Loucy (cell line): ENCODE results near the gene ZNF521.

Experiments
- H2AFZ ChIP-seq: fragments of 200-600 bp; sonication (generic); 2 replicates; pipeline ENCODE4 v1.6.0; 2016; ENCODE audit warnings: antibody characterized with exemption, mild to moderate bottlenecking, low read length, moderate library complexity
- H3F3A ChIP-seq: fragments of 200-600 bp; 2 replicates; pipeline ENCODE4 v1.6.0; 2016; ENCODE audit warnings: antibody characterized with exemption, low read depth, mild to moderate bottlenecking
- H3K27me3 ChIP-seq: fragments of 200-600 bp; sonication (generic); 2 replicates; pipeline ENCODE4 v1.6.1; 2014; ENCODE audit warnings: low read length, mild to moderate bottlenecking; ENCODE audit not compliant: insufficient read depth, poor library complexity, severe bottlenecking
- H3K36me3 ChIP-seq: fragments of 200-600 bp; sonication (generic); 2 replicates; pipeline ENCODE4 v1.6.1; 2016; ENCODE audit warnings: low read length; ENCODE audit not compliant: insufficient read depth
- H3K4me1 ChIP-seq: fragments of 200-600 bp; sonication (generic); 2 replicates; pipeline ENCODE4 v1.5.1; 2014; ENCODE audit warnings: low read length, mild to moderate bottlenecking; ENCODE audit not compliant: insufficient read depth, poor library complexity, severe bottlenecking
- H3K4me2 ChIP-seq: fragments of 200-600 bp; sonication (generic); 2 replicates; pipeline ENCODE4 v1.6.0; 2014; ENCODE audit warnings: antibody characterized with exemption, low read length, low read depth, mild to moderate bottlenecking; ENCODE audit not compliant: poor library complexity, severe bottlenecking
- H3K4me3 ChIP-seq: fragments of 200-600 bp; sonication (generic); 2 replicates; pipeline ENCODE4 v1.5.1; 2014; ENCODE audit warnings: low read length, mild to moderate bottlenecking, mixed read lengths; ENCODE audit not compliant: poor library complexity, severe bottlenecking
- H3K79me2 ChIP-seq: fragments of 200-600 bp; sonication (generic); 2 replicates; pipeline ENCODE4 v1.6.1; 2014; ENCODE audit warnings: low read length; ENCODE audit not compliant: insufficient read depth
- H3K9ac ChIP-seq: fragments of 200-600 bp; sonication (generic); 2 replicates; pipeline ENCODE4 v1.6.0; 2014; ENCODE audit warnings: mild to moderate bottlenecking, low read depth, low read length, moderate library complexity; ENCODE audit not compliant: poor library complexity, severe bottlenecking
- H3K9me2 ChIP-seq: fragments of 200-600 bp; sonication (generic); replicated peaks from 2 replicates; pipeline ENCODE4 v1.6.1; 2016; ENCODE audit warnings: low read depth, low read length, mixed read lengths
- H3K9me3 ChIP-seq: fragments of 200-600 bp; sonication (generic); 2 replicates; pipeline ENCODE4 v1.6.1; 2014; ENCODE audit warnings: mild to moderate bottlenecking, antibody characterized with exemption, low read length, low read depth; ENCODE audit not compliant: insufficient read depth
- H4K20me1 ChIP-seq: fragments of 200-600 bp; sonication (generic); 2 replicates; pipeline ENCODE4 v1.6.0; 2014; ENCODE audit warnings: antibody characterized with exemption, low read length, mild to moderate bottlenecking; ENCODE audit not compliant: insufficient read depth, poor library complexity, severe bottlenecking
- CTCF ChIP-seq: fragments of 200-600 bp; sonication (generic); conservative IDR thresholded peaks from 2 replicates; pipeline ENCODE4 v1.5.1; 2014; ENCODE audit warnings: mild to moderate bottlenecking, antibody characterized with exemption, low read length
- EZH2phosphoT487 ChIP-seq: fragments of 200-600 bp; IDR thresholded peaks from 2 replicates; pipeline ENCODE4 v1.6.1; 2018; ENCODE audit warnings: antibody characterized with exemption, mild to moderate bottlenecking, moderate library complexity, borderline replicate concordance

ZNF521 gene

DNA sequence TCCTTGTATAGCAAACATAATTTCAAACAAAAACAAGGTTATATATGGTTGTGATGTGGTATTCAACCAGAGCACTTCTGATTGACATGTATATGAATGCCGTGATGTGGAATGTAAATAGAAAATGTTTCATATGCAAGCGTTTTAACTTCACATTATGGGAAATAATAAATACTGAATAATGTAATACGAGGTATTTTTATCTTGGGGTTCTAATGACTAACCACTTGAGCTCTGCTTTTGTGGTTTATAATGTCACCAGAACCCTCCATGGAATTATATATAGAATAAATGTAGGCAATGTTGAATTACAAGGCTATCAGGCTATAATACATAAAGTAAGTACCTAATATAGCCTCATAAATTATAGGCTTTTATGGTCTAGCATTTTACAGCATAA, 72.4 kb downstream of the ZNF521 start:
- Histone ChIP-seq H3K9ac (no peak overlapping the region), H3F3A (no peaks in the 10 kb centered on the region), H3K9me3 (no peaks in the 10 kb centered on the region), H2AFZ (no peak overlapping the region), H4K20me1 (no peaks in the 10 kb centered on the region), H3K4me1 (peaks cover 68% of the 10 kb centered on the region), H3K79me2 (peaks cover 75% of the 10 kb centered on the region), H3K4me3 (no peak overlapping the region), H3K9me2 (no peaks in the 10 kb centered on the region), H3K36me3 (no peaks in the 10 kb centered on the region), H3K27me3 (no peaks in the 10 kb centered on the region), H3K4me2 (no peak overlapping the region)
- TF ChIP-seq CTCF (no peak), EZH2phosphoT487 (no peak)

DNA sequence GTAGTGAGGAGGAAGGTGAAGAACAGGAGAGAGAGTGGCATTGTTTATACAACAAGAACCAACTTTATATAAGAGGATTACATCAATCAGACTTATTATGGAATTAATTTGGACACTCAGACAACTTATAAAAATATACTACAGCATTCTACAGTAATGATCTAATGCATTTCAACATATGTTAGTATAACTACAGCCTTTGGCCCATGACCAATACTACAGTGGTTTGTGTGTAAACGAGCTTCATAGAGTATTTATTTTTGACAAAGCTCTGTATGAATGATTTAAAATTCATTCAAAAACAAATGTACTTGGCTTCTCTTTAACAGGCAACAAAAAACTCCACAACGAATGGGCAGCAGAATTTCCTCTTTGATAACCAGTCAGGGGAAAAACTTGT, 72.8 kb downstream of the ZNF521 start:
- no peaks in the 10 kb centered on the region for H3F3A ChIP-seq
- H3K4me2 ChIP-seq: peak overlapping the region; percentile 41
- H3K9ac ChIP-seq: no peak overlapping the region
- H3K4me1 ChIP-seq: peaks cover 64% of the 10 kb centered on the region
- H4K20me1 ChIP-seq: no peaks in the 10 kb centered on the region
- H3K27me3 ChIP-seq: no peaks in the 10 kb centered on the region
- TF ChIP-seq CTCF (no peak), EZH2phosphoT487 (no peak)
- H3K79me2 ChIP-seq: peaks cover 73% of the 10 kb centered on the region
- H2AFZ ChIP-seq: no peak overlapping the region
- no peaks in the 10 kb centered on the region for H3K9me3 ChIP-seq
- 0 out of 2 replicates have a peak, but pooled peaks cover 2% of the 10 kb centered on the region for H3K36me3 ChIP-seq
- H3K4me3 ChIP-seq: no peak overlapping the region
- H3K9me2 ChIP-seq: no peaks in the 10 kb centered on the region

GRCh38 chr18:25278394-25278793, 73.6 kb downstream of the ZNF521 start:
- peaks cover 66% of the 10 kb centered on the region for H3K79me2 ChIP-seq
- H3K4me2 ChIP-seq: peak overlapping the region; percentile 41

More at GRCh38 chr18:25278394-25278793, 73.6 kb downstream of the ZNF521 start:
- Histone ChIP-seq H4K20me1 (no peaks in the 10 kb centered on the region), H3F3A (no peaks in the 10 kb centered on the region), H3K36me3 (0 out of 2 replicates have a peak, but pooled peaks cover 5% of the 10 kb centered on the region), H3K9ac (peak overlapping the region; percentile 38), H3K4me3 (no peak overlapping the region), H3K9me2 (no peaks in the 10 kb centered on the region), H3K9me3 (no peaks in the 10 kb centered on the region), H2AFZ (no peak overlapping the region), H3K27me3 (no peaks in the 10 kb centered on the region), H3K4me1 (peaks cover 56% of the 10 kb centered on the region)
- TF ChIP-seq CTCF (no peak), EZH2phosphoT487 (no peak)
